Ramos (cell line): ENCODE results near the gene TMEM109.

Source experiments
- in situ Hi-C: fragments of 300-500 bp; cut with MboI; formaldehyde crosslinking; loops from one replicate; pipeline ENCODE4 v1.14.3; 2022; ENCODE audit warnings: low sequenced_read_pairs; ENCODE audit not compliant: unreplicated experiment

Gene TMEM109

GRCh38 chr11:60913793-60914632 is at the start of gene TMEM109:
Gene TMEM109 (plus strand): TSS chr11:60914158. CDS start chr11:60919694, 5,536 bp downstream.
- in situ Hi-C loops: loop anchor here (25.0 kb wide), 2 partner anchors 452 to 1802 kb away; partner anchors contain the start of genes FAM111B and MS4A1

DNA sequence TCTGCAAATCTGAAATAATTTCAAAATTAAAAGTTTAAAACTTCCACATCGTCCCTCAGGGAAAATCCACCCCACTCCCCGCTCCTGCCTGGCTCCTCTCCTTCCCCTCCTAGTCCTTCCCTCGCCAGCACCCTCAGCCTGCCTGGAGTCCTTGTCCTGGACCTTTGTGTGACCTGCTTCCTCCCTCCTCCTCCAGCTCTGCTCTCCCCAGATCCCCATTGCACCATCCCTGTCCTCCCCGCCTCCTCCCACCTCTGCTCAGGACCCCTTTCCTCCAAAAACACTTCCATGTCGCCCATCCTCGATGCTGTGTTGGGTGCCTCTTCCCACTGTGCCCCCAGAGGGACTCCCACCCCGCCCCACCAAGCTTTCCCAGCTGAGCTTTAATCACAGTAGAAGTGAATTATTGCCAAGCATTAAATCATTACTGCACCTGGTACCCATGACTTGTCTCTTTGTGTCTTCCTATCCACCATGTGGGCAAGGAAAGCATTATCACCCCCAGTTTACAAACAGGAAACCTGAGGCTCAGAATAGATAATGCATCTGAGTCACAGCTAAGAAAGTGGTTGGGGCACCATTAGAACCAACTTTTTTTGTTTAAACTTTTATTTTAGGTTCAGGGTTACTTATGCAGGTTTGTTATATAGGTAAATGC is 49.0 kb upstream of the TMEM109 start:
- in situ Hi-C loops: no loop called here

GRCh38 chr11:60866911-60867870 is 46.8 kb upstream of the TMEM109 start, which contains the start of gene ZP1:
Gene ZP1 (plus strand): TSS chr11:60867542. CDS start chr11:60867562, 20 bp downstream.
- in situ Hi-C loops: no loop called here

DNA sequence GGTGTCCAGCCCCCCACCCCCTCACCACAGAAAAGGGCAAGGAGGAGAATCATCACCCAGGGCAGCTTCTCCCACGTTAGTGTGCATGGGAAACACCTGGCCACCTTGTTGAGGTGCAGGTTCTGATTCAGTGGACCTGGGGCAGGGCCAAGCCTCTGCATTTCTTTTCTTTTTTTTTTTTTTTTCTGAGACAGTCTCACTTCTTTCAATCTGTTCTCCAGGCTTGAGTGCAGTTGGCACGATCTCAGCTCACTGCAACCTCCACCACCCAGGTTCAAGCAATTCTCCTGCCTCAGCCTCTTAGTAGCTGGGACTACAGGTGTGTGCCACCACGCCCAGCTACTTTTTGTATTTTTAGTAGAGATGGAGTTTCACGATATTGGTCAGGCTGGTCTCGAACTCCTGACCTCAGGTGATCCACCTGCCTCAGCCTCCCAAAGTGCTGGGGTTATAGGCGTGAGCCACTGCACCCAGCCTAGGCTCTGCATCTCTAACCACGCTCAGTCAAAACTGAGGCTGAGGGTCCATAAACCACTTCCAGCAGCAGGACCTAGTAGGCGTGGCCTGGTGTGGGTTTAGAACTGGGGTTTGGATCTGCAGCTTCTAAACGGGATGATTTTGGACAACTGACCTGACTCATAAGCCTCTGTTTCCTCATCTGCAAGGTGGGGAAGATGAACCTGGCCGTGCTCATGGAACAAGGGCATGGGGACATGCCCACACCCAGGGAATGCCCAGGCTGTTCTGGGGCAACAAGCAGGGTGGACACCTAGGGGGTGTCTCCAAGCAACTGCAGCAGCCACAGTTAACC is 45.9 kb upstream of the TMEM109 start:
- in situ Hi-C loops: no loop called here

- in situ Hi-C loops: no loop called here
These were observed 45.1 kb upstream of the TMEM109 start for GRCh38 chr11:60868682-60869450.

GRCh38 chr11:60869451-60869825 is 44.5 kb upstream of the TMEM109 start:
- in situ Hi-C loops: no loop called here

- in situ Hi-C loops: no loop called here
These were observed 43.7 kb upstream of the TMEM109 start for GRCh38 chr11:60870276-60870675.

DNA sequence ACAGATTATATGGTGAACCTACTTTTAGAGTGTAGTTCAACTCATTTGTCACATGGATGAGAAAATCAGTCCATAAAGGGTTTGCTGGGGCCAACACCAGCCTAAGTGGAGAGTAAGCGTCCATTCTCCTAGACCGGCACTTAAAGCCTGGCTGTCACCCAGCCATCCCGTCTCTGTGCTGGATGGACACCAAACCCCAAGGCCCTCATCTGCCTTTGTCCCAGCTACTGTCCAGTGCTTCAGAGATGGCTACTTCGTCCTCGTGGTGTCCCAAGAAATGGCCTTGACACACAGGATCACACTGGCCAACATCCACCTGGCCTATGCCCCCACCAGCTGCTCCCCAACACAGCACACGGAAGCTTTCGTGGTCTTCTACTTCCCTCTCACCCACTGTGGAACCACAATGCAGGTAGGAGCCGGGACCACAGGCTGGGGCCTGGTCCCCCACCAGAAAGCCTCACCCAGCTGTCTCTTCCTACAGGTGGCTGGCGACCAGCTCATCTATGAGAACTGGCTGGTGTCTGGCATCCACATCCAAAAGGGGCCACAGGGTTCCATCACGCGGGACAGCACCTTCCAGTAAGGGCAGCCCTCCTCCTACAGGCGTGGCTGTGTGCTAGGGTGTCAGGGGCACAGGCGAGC is 43.1 kb upstream of the TMEM109 start:
- in situ Hi-C loops: no loop called here

GRCh38 chr11:60871378-60872061 is 42.4 kb upstream of the TMEM109 start:
- in situ Hi-C loops: no loop called here

- in situ Hi-C loops: no loop called here
These were observed 41.6 kb upstream of the TMEM109 start for GRCh38 chr11:60872124-60872960.

DNA sequence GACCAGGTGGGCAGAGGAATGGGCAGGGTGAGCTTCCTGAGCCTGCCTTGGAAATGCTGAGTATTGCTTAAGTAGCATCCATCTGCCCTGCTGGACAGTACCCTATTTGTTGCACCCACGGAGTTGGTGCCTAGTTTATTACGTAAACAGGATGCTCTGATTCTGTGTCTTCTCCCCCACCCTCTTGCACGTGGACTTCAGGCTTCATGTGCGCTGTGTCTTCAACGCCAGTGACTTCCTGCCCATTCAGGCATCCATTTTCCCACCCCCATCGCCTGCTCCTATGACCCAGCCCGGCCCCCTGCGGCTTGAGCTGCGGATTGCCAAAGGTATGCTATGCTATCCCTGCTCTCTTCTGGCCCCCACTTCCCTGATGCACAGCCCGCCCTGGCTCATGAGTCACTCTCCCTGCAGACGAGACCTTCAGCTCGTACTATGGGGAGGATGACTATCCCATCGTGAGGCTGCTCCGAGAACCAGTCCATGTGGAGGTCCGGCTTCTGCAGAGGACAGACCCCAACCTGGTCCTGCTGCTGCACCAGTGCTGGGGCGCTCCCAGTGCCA is 40.9 kb upstream of the TMEM109 start:
- in situ Hi-C loops: no loop called here

DNA sequence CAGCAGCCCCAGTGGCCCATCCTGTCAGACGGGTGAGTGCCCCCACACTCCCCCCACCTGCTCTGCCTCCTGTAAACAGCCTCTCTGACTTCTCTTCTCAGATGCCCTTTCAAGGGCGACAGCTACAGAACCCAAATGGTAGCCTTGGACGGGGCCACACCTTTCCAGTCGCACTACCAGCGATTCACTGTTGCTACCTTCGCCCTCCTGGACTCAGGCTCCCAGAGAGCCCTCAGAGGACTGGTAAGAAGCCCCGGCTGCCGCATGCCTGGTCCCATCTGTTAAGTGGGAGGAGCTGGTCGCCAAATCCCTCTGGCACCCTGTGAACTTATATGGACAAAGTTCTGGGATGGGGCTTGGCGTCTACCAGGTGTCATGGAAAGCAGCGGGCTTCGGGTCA is 40.4 kb upstream of the TMEM109 start:
- in situ Hi-C loops: no loop called here

GRCh38 chr11:60874421-60875365 is 39.3 kb upstream of the TMEM109 start:
- in situ Hi-C loops: no loop called here

DNA sequence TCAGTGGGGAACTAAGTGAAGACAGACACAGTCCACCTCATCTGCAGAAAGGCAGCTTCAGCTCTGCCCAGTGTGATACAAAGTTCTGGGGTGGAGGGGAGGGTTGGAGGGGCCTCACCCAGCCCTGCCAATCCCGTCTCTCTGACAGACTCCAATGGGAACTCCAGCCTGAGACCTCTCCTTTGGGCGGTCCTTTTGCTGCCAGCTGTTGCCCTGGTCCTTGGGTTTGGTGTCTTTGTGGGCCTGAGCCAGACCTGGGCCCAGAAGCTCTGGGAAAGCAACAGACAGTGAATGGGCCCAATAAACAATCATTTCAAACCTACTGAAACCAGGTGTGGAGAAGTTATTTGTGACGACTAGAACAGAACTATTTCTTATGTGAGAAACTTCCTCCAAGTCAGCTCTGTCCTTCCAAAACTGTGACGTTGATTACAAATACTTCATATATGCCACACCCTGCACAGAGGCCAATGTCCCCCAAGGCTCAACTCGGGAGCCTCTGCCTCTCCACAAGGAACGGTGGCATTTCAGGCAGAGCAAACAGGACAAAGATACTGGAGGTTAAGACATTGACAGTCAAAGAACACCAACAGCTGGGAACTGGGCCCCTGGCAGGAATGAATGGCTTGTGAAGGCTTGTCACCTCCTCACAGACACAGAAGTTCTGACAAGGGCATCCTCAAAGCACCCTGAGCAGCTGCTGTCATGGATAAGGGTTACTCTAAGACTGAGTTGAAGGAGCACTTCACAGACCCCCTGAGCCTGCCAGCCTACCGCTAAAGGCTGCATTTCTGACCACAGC is 38.4 kb upstream of the TMEM109 start:
- in situ Hi-C loops: no loop called here

DNA sequence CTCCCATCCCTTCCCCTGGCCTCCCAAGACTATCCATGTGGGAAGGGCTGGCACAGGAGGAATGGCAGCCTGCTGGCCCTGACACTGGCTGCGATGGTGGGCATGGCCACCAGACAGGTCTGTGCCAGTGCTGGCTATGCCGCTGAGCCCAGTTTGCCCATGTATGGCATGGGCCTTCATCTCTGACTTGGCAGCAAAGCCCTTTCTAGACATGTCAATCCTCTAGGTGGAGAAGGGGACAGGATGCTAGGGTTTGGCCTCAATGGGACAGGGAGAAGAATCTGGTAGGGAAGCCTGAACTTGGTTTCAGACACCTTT is 37.8 kb upstream of the TMEM109 start:
- in situ Hi-C loops: no loop called here
